T-cell (primary cell): Measurements from ENCODE around the gene EAF2. TPM values are rescaled to one million over a fixed set of nuclear protein-coding genes. Genes with fewer than 3 reads are reported as not detected.

Experiments used
- ATAC-seq, 4 experiments: fragments of 200-7000 bp in 3 of 4; fragments of 150-1000 bp in 1 of 4; cut with Tn5 transposase; replicated peaks in 1 of 4; 1 replicate in 3 of 4; 2 replicates in 1 of 4; pipeline ENCODE4 v1.10.0; 2021; ENCODE audit warnings: moderate library complexity in 3 of 4, mild to moderate bottlenecking in 2 of 4, moderate number of reproducible peaks in 1 of 4
- CTCF ChIA-PET, 2 donors: fragments of 300-600 bp; sonication (Branson Sonifier 250); formaldehyde crosslinking; loops; one replicate each; lab custom pipeline; 2022; ENCODE audit warnings: antibody characterized with exemption in 2 of 2; lab: Charles Lee
- POLR2A ChIA-PET, 2 donors: fragments of 300-600 bp; sonication (Branson Sonifier 250); formaldehyde crosslinking; loops; one replicate each; lab custom pipeline; 2022; ENCODE audit warnings: antibody characterized with exemption in 2 of 2; lab: Charles Lee
- DNase-seq, 35 experiments: peaks; one replicate each; pipeline versions ENCODE4 v3.0.0 to v3.0.0-alpha.2; 2013 to 2023
- H3K27ac ChIP-seq: one replicate; pipeline ENCODE4 v1.5.1; 2013; ENCODE audit warnings: low read length
- H3K27me3 ChIP-seq, 2 experiments: replicated peaks in 1 of 2; 1 replicate in 1 of 2; 2 replicates in 1 of 2; pipeline versions ENCODE4 v1.6.1 to v1.7.0; 2013; ENCODE audit warnings: low read length in 1 of 2, mixed read lengths in 1 of 2; ENCODE audit not compliant: control insufficient read depth in 2 of 2, insufficient read depth in 2 of 2; ENCODE audit errors: extremely low read depth in 1 of 2
- H3K36me3 ChIP-seq, 2 donors: 1 replicate in 1 of 2; 2 replicates in 1 of 2; pipeline versions ENCODE4 v1.6.1 to v1.7.0; 2013; ENCODE audit warnings: low read length in 1 of 2; ENCODE audit not compliant: control insufficient read depth in 2 of 2, insufficient read depth in 1 of 2; ENCODE audit errors: extremely low read depth in 1 of 2
- H3K4me1 ChIP-seq, 2 experiments: 1 replicate in 1 of 2; 2 replicates in 1 of 2; pipeline versions ENCODE4 v1.6.1 to v1.7.0; 2013; ENCODE audit warnings: low read length in 2 of 2, mixed read lengths in 1 of 2; ENCODE audit not compliant: insufficient read depth in 2 of 2, control insufficient read depth in 1 of 2; ENCODE audit errors: extremely low read depth in 1 of 2
- H3K4me3 ChIP-seq, 2 donors: 1 replicate in 1 of 2; 2 replicates in 1 of 2; pipeline versions ENCODE4 v1.5.1 to v1.7.0; 2013; ENCODE audit warnings: mild to moderate bottlenecking in 2 of 2, low read length in 1 of 2, moderate library complexity in 1 of 2; ENCODE audit not compliant: control insufficient read depth in 1 of 2; ENCODE audit errors: extremely low read depth in 1 of 2
- H3K9me3 ChIP-seq: 2 replicates; pipeline ENCODE4 v1.7.0; 2013
- H3K27ac Mint-ChIP-seq, 2 donors: one replicate each; pipeline ENCODE4 v1.8.0; 2020 to 2021; ENCODE audit warnings: mild to moderate bottlenecking in 2 of 2, mixed read lengths in 2 of 2
- H3K27me3 Mint-ChIP-seq, 2 donors: one replicate each; pipeline ENCODE4 v1.8.0; 2021 to 2022; ENCODE audit warnings: mixed read lengths in 2 of 2
- H3K36me3 Mint-ChIP-seq: one replicate; pipeline ENCODE4 v1.8.0; 2021; ENCODE audit warnings: mixed read lengths
- H3K4me1 Mint-ChIP-seq, 3 donors: one replicate each; pipeline ENCODE4 v1.8.0; 2020 to 2022; ENCODE audit warnings: mixed read lengths in 3 of 3, mild to moderate bottlenecking in 1 of 3
- H3K4me3 Mint-ChIP-seq, 3 donors: one replicate each; pipeline ENCODE4 v1.8.0; 2020 to 2022; ENCODE audit warnings: mild to moderate bottlenecking in 3 of 3, mixed read lengths in 3 of 3, moderate library complexity in 3 of 3
- H3K9me3 Mint-ChIP-seq, 3 donors: one replicate each; pipeline ENCODE4 v1.8.0; 2020 to 2022; ENCODE audit warnings: mixed read lengths in 3 of 3
- WGBS: methylation state at CpG from one replicate; pipeline ENCODE4 v1.1.5; 2013; ENCODE audit warnings: missing lambda C conversion rate; ENCODE audit not compliant: insufficient coverage; 5-methylcytosine and 5-hydroxymethylcytosine counted together
- total RNA-seq, 35 experiments: library from RNA in 6 of 35; stranded (reverse) in 6 of 35; fragments of 120-200 nt in 1 of 35; gene quantifications; one replicate each; pipeline versions ENCODE4 v1.2.1 to v1.2.4 and lab custom pipeline; 2013 to 2026

Gene EAF2
- total RNA-seq, 5 donors from 2014 or later (not counting 1 experiment from before 2014, with no cell fraction given), result 4.4 to 9.2 (median 5.4) TPM

DNA sequence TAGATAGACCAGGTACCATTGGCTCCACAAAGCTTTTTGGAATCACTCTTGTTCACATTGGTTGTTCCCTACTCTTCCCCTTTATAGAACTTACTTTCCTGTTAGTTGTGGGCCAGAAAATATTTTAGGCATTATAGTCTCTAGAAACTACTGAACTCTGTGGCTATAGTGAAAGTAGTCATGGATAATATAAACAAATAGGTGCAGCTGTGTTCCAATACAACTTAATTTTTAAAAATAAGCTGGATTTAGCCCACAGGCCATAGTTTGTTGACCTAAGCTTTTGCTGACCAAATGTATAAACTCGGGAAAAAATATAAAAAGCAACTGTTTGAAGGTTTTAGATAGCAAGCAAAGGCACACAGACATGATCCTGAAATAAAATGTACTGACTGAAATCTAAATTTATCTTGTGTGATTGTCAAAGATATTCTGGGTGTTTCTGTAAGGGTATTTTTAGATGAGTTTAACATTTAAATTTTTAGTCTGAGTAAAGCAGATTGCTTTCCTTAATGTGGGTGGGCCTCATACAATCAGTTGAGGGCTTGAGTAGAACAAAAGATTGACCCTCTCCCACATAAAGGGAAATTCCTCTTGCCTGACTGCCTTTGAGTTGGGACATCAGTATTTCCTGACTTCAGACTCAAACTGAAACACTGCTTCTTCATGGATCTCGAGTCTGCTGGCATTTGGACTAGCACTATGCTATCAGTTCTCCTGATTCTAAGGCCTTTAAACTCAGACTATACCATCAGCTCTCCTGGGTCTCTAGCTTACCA lies 13.4 kb upstream of the EAF2 start:
- H3K4me1 Mint-ChIP-seq, result peaks cover 38 to 46% (median 44%) of the 10 kb centered on the region in 3 donors
- ChIA-PET POLR2A (interaction anchor here (0.5 to 1.0 kb wide), 2 partner anchors 13 to 548 kb away, joined by 4 to 8 read pairs; partner anchors contain the start of genes EAF2 (in 1 of the 2) and IQCB1 (in 1 of the 2)), CTCF (no interaction called here)
- Histone ChIP-seq H3K27me3 (no peaks in the 10 kb centered on the region), H3K4me3 (no peak overlapping the region), H3K27ac (no peak overlapping the region), H3K4me1 (peaks cover 0 to 3% of the 10 kb centered on the region in 2 experiments), H3K36me3 (peaks cover 0 to 57% of the 10 kb centered on the region in 2 donors), H3K9me3 (peaks cover 2% of the 10 kb centered on the region)
- no peaks in the 10 kb centered on the region for H3K27me3 Mint-ChIP-seq
- no peak overlapping the region for H3K27ac Mint-ChIP-seq
- H3K36me3 Mint-ChIP-seq, result peaks cover 83% of the 10 kb centered on the region
- ATAC-seq (no peak), DNase-seq (no peak)
- H3K9me3 Mint-ChIP-seq, result peaks cover 6 to 13% (median 9%) of the 10 kb centered on the region in 3 donors
- H3K4me3 Mint-ChIP-seq, result no peak overlapping the region
- 100% methylated on average over 1 of the region's 2 CpGs for WGBS

GRCh38 chr3:121822973-121823372 lies 12.0 kb upstream of the EAF2 start:
- Histone ChIP-seq H3K27ac (no peak overlapping the region), H3K4me3 (no peak overlapping the region), H3K4me1 (peaks cover 0 to 1% of the 10 kb centered on the region in 2 experiments), H3K27me3 (no peaks in the 10 kb centered on the region), H3K9me3 (peaks cover 2% of the 10 kb centered on the region), H3K36me3 (peaks cover 0 to 61% of the 10 kb centered on the region in 2 donors)
- H3K9me3 Mint-ChIP-seq, result peaks cover 6 to 10% (median 6%) of the 10 kb centered on the region in 3 donors
- CTCF ChIA-PET, result no interaction called here
- H3K4me1 Mint-ChIP-seq, result peaks cover 31 to 36% (median 32%) of the 10 kb centered on the region in 3 donors
- peaks cover 85% of the 10 kb centered on the region for H3K36me3 Mint-ChIP-seq
- no peak overlapping the region for H3K4me3 Mint-ChIP-seq
- no peak overlapping the region for H3K27ac Mint-ChIP-seq
- H3K27me3 Mint-ChIP-seq, result no peaks in the 10 kb centered on the region
- no CpG with 5 or more reads among the region's 1 CpG for WGBS
- POLR2A ChIA-PET, result interaction anchor here in 1 of 2 donors (0.6 kb wide), 1 partner anchor 26 kb away, joined by 3 read pairs; no protein-coding TSS in a partner anchor
- ATAC-seq (no peak), DNase-seq (no peak)

DNA sequence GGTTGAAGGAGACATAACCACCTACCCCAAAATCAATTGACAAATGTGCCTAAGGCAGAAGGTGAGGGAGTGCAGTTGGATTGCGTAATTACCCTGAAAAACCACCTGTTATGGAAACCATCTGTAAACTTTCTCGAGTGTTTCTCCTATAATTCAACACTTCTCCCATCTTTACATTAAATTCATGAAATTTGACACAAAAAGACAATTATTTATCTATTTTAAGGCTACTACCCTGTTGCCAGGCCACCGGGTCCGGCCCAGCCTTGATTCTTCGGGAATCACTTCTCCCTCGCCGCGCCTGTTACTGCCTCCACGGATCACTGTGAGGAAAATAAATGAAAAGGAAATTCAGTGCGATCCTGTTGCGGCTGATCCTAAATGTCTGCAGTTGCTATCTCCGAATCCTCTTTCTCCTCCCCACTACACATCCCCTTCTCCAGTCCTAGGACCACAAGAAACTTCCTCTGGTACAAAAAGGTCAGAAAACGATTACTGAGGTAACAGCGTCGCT lies 795 bp upstream of the EAF2 start:
- H3K4me3 ChIP-seq, result peak overlapping the region; percentile 66 to 75
- ChIA-PET POLR2A (interaction anchor here in 1 of 2 donors (1.0 kb wide), 1 partner anchor 13 kb away, joined by 4 read pairs; no protein-coding TSS in a partner anchor), CTCF (interaction anchor here in 1 of 2 donors (0.9 kb wide), 1 partner anchor 174 kb away, joined by 3 read pairs; no protein-coding TSS in a partner anchor)
- DNase-seq, result peak in 2 of 35 experiments; percentile 2 to 38
- peaks cover 0 to 21% of the 10 kb centered on the region in 2 donors for H3K36me3 ChIP-seq
- ATAC-seq, result no peak
- peaks cover 51 to 61% (median 60%) of the 10 kb centered on the region in 3 donors for H3K4me1 Mint-ChIP-seq
- H3K36me3 Mint-ChIP-seq, result peaks cover 26% of the 10 kb centered on the region
- no peaks in the 10 kb centered on the region for H3K27me3 Mint-ChIP-seq
- no peaks in the 10 kb centered on the region for H3K9me3 Mint-ChIP-seq
- no peaks in the 10 kb centered on the region for H3K27me3 ChIP-seq
- H3K4me1 ChIP-seq, result peaks cover 20 to 21% of the 10 kb centered on the region in 2 experiments
- WGBS, result 10% methylated on average over 11 of the region's 15 CpGs
- H3K27ac Mint-ChIP-seq, result peak overlapping the region; percentile 91 to 95
- H3K9me3 ChIP-seq, result no peaks in the 10 kb centered on the region
- peak overlapping the region; percentile 89 for H3K27ac ChIP-seq
- H3K4me3 Mint-ChIP-seq, result peak overlapping the region; percentile 90 to 98 (median 95)

GRCh38 chr3:121835465-121835801 lies 424 bp downstream of the EAF2 start:
- Mint-ChIP-seq H3K4me3 (peak overlapping the region; percentile 90 to 98 (median 95)), H3K4me1 (peaks cover 51 to 57% (median 56%) of the 10 kb centered on the region in 3 donors), H3K36me3 (peaks cover 20% of the 10 kb centered on the region), H3K27me3 (no peaks in the 10 kb centered on the region), H3K27ac (peak overlapping the region; percentile 91 to 95), H3K9me3 (no peaks in the 10 kb centered on the region)
- ChIA-PET POLR2A (interaction anchor here in 1 of 2 donors (0.9 to 1.0 kb wide), 3 partner anchors 86 to 549 kb away, joined by 4 to 6 read pairs (median 5); partner anchors contain the start of genes FAM162A and GOLGB1), CTCF (interaction anchor here in 1 of 2 donors (0.8 kb wide), 1 partner anchor 175 kb away, joined by 3 read pairs; the partner anchor contains the start of gene HCLS1)
- ATAC-seq (peak in 3 of 4 experiments; percentile 11 to 14 (median 14)), DNase-seq (peak in 2 of 35 experiments; percentile 7 to 50)
- Histone ChIP-seq H3K27ac (peak overlapping the region; percentile 67), H3K36me3 (peaks cover 0 to 19% of the 10 kb centered on the region in 2 donors), H3K4me1 (peaks cover 19 to 20% of the 10 kb centered on the region in 2 experiments), H3K9me3 (no peaks in the 10 kb centered on the region), H3K4me3 (peak overlapping the region; percentile 75 to 88), H3K27me3 (no peaks in the 10 kb centered on the region)
- 0% methylated on average over 5 of the region's 11 CpGs for WGBS

DNA sequence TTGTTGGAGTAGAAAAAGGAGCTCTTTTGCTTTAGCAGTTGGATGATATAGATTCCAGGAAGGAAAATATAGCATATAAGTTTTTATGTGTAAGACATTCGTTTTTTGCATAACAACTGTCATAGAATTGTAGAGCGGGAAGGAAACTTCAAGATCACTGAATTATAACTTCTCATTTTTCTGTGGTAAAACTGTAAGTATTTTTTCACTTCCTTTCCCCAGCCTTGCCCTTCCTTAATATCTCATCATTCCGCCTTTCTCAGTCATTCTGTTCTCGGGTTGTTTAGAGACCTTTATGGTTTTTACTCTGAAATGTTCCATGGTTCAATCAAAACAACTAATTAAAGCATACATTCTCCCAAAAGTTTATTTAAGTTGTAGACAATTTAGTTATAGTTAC lies 1.1 kb downstream of the EAF2 start:
- Histone ChIP-seq H3K27me3 (no peaks in the 10 kb centered on the region), H3K4me3 (peak overlapping the region in 1 of 2 donors; percentile 88), H3K27ac (no peak overlapping the region), H3K36me3 (peaks cover 0 to 16% of the 10 kb centered on the region in 2 donors), H3K9me3 (no peaks in the 10 kb centered on the region), H3K4me1 (peaks cover 16 to 20% of the 10 kb centered on the region in 2 experiments)
- peak overlapping the region; percentile 41 to 63 for H3K27ac Mint-ChIP-seq
- ChIA-PET CTCF (no interaction called here), POLR2A (no interaction called here)
- DNase-seq (no peak), ATAC-seq (no peak)
- H3K4me1 Mint-ChIP-seq, result peaks cover 46 to 51% (median 50%) of the 10 kb centered on the region in 3 donors
- no CpG with 5 or more reads among the region's 4 CpGs for WGBS
- H3K36me3 Mint-ChIP-seq, result peaks cover 16% of the 10 kb centered on the region
- H3K27me3 Mint-ChIP-seq, result no peaks in the 10 kb centered on the region
- H3K9me3 Mint-ChIP-seq, result no peaks in the 10 kb centered on the region
- peak overlapping the region; percentile 90 to 98 (median 95) for H3K4me3 Mint-ChIP-seq

DNA sequence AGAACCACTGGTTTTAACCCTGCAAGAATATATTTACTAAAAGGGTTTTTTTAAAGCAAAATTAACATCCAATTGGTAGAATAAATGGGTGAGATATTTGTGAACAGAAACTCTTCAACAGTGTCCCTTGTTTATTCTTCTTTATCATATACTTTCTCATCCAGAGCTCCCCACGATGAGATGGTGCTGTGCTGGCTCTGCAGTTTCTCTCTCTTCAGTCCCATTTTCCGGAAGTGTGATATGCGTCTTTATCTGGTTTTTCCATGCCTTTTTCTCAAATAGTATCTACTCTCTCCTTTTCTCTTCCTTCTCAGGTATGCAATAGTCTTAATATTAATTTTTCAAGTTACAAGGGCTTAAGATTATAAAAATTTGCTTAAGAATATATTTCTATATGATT lies 1.5 kb downstream of the EAF2 start:
- DNase-seq (no peak), ATAC-seq (no peak)
- Mint-ChIP-seq H3K27me3 (no peaks in the 10 kb centered on the region), H3K27ac (peak overlapping the region in 1 of 2 donors; percentile 16), H3K36me3 (peaks cover 14% of the 10 kb centered on the region), H3K9me3 (no peaks in the 10 kb centered on the region), H3K4me1 (peaks cover 44 to 46% (median 46%) of the 10 kb centered on the region in 3 donors), H3K4me3 (peak overlapping the region; percentile 90 to 98 (median 95))
- Histone ChIP-seq H3K9me3 (no peaks in the 10 kb centered on the region), H3K4me1 (peaks cover 14 to 20% of the 10 kb centered on the region in 2 experiments), H3K27me3 (no peaks in the 10 kb centered on the region), H3K27ac (no peak overlapping the region), H3K36me3 (peaks cover 0 to 12% of the 10 kb centered on the region in 2 donors), H3K4me3 (no peak overlapping the region)
- 50% methylated on average over 1 of the region's 3 CpGs for WGBS
- CTCF ChIA-PET, result no interaction called here
- POLR2A ChIA-PET, result interaction anchor here in 1 of 2 donors (0.5 kb wide), 1 partner anchor 166 kb away, joined by 3 read pairs; no protein-coding TSS in a partner anchor
